Lower leg skin (tissue), 4 donors: ENCODE measurements around the gene OR2B6. TPM values are rescaled to one million over a fixed set of nuclear protein-coding genes. Genes with fewer than 3 reads are reported as not detected.

Source experiments
- DNase-seq, 2 donors: peaks; one replicate each; pipeline ENCODE4 v3.0.0-alpha.2; 2019; ENCODE audit warnings: low spot score in 2 of 2
- H3K4me3 ChIP-seq: fragments of 200-600 bp; sonication (generic); 2 replicates; pipeline ENCODE4 v1.5.1; 2017; ENCODE audit warnings: mild to moderate bottlenecking, low read depth; ENCODE audit not compliant: poor library complexity, severe bottlenecking
- CTCF ChIP-seq, 3 donors: fragments of 450-650 bp; IDR thresholded peaks; one replicate each; pipeline ENCODE4 v1.5.1; 2016; ENCODE audit warnings: antibody characterized with exemption in 3 of 3, mild to moderate bottlenecking in 3 of 3, moderate library complexity in 2 of 3
- POLR2A ChIP-seq, 2 donors: fragments of 450-650 bp; IDR thresholded peaks; one replicate each; pipeline ENCODE4 v1.6.1; 2016 to 2017; ENCODE audit warnings: antibody characterized with exemption in 2 of 2, mild to moderate bottlenecking in 1 of 2, moderate library complexity in 1 of 2
- WGBS, 2 donors: methylation state at CpG; one replicate each; pipeline ENCODE4 v1.1.5; 2018; 5-methylcytosine and 5-hydroxymethylcytosine counted together
- intact Hi-C: fragments of 100-400 bp; cut with DNase I; formaldehyde crosslinking; loops from one replicate; pipeline ENCODE4 v1.15.0; 2023; ENCODE audit warnings: low total_unique reads
- total RNA-seq, 4 donors: library from RNA; depleted of rRNA; stranded (reverse); fragments of >200 nt; gene quantifications; one replicate each; pipeline ENCODE4 v1.1.0, GENCODE V29; 2016

OR2B6 gene
- total RNA-seq, 4 donors from 2014 or later, result not detected

DNA sequence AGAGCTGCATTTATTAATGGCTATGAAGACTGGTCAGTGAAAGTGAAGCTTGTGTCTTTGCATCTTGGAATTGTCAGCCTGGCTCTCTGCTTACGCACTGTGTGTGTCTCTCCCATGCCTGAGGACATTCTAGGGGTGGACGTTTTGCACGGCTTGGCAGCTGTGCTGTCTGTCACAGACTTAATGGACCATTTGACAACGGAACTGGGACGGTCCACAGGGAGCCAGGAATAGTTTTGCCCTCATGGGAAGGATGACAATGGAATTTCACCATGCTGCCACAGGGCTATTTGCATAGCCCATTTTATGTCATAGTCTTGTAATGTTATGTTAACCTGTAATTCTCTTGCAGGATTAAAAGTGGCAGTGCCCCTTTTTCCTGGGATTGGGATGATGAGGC lies 44.7 kb downstream of the OR2B6 start:
- no peak overlapping the region for H3K4me3 ChIP-seq
- DNase-seq, result no peak
- 42 to 58% methylated on average over 5 of the region's 5 CpGs for WGBS, 2 donors
- no peak for TF ChIP-seq POLR2A (IDR thresholded peaks at IDR 0.05)
- TF ChIP-seq CTCF (IDR thresholded peaks at IDR 0.05), result no peak
- intact Hi-C loops, result no loop called here

DNA sequence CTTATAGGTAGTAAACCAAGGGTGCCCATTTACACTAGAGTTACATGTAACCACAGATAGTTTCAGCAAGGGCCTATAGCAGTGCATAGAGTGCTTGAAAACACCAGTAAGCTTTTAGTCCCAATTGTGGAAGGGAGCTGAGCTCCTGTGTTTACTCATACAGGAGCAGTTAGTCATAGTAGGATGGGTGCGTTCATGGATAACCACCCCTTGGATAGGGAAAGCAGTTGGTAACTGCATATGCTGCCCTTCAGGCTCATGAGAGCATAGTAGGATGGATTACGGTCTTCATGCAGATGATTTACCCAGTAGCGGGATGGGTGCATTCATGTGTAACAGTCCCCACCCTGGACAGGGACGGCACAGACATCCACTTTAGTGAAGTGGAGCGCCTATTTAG lies 45.1 kb downstream of the OR2B6 start:
- 92 to 93% methylated on average over 5 of the region's 5 CpGs for WGBS, 2 donors

DNA sequence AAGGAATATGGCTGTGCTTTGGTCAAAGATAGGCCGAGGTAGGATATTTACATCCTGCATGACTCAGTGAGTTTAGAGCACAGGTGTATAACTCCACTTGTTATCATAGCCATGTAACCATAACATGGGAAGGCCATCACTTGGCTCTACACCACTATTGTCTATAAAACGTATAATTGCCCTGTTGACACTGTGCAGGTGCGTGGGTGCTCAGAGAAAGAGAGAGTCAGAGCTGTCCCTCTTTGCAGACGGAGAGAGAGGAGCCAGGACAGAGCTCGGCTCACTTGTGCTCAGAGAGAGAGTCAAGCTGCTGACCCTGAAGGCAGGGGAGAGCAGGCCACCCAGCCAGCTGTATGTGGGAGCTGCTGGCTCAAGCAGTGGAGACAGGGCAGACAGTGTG lies 46.0 kb downstream of the OR2B6 start:
- no peak for DNase-seq
- intact Hi-C loops, result no loop called here
- no peak for TF ChIP-seq POLR2A (IDR thresholded peaks at IDR 0.05)
- TF ChIP-seq CTCF (IDR thresholded peaks at IDR 0.05), result no peak
- H3K4me3 ChIP-seq, result no peak overlapping the region
- WGBS, 2 donors, result 85 to 90% methylated on average over 5 of the region's 5 CpGs

More for the DNA sequence above, 45.1 kb downstream of the OR2B6 start:
- no peak overlapping the region for H3K4me3 ChIP-seq
- intact Hi-C loops, result no loop called here
- TF ChIP-seq CTCF (IDR thresholded peaks at IDR 0.05) (no peak), POLR2A (IDR thresholded peaks at IDR 0.05) (no peak)
- no peak for DNase-seq

GRCh38 chr6:28003661-28004060 lies 46.6 kb downstream of the OR2B6 start:
- intact Hi-C loops, result no loop called here
- WGBS, 2 donors, result 65 to 66% methylated on average over 3 of the region's 3 CpGs
- DNase-seq, result no peak

DNA sequence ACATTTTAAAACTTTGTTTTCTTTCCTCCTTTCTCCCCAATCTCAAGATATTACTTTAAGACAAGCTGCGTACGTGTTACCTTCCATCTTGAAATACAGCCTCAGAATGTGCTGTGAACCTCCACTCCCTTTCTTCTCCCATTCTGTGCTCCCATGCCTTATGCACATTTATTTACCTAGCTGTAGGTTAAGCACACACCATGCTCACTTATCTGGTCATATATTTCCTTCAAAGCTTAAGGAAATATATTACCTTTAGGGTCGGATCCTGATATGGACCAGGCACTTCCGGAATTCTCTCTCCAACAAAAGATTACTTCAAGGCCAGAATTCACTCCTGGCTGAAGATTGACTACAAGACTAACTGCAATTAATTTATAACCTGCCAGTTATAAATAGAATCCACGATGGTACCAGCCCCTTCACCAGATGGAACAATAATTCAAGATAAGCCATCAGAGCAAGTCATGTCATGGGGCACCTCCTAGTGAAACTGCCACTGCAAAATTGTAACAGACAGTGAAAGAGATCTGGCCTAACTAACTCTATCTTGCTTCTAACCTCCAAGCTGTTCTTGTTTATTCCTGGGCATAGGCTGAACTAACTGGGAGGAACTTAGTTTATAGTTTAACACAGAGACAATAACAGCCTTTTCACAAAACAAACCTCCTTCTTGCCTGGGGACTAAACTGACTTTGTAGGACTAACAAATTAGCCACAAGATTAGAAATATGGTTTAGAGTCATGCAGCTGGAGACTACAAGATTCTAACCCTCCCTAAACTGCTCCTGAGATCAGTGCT lies 47.5 kb downstream of the OR2B6 start:
- WGBS, 2 donors, result 56 to 59% methylated on average over 5 of the region's 5 CpGs
- intact Hi-C loops, result no loop called here
- no peak overlapping the region for H3K4me3 ChIP-seq
- no peak for TF ChIP-seq POLR2A (IDR thresholded peaks at IDR 0.05)
- no peak for TF ChIP-seq CTCF (IDR thresholded peaks at IDR 0.05)
- DNase-seq, result no peak

More at GRCh38 chr6:28003661-28004060, 46.6 kb downstream of the OR2B6 start:
- no peak for TF ChIP-seq POLR2A (IDR thresholded peaks at IDR 0.05)
- no peak for TF ChIP-seq CTCF (IDR thresholded peaks at IDR 0.05)
- no peak overlapping the region for H3K4me3 ChIP-seq
